ENCODE measurements around the gene CRIP1.

Gene CRIP1

GRCh38 chr14:105461903-105462302 is 24.8 kb upstream of the CRIP1 start:
- Histone ChIP-seq H3K18ac (ENCODE audit: low read depth in 1 of 2, low read length in 2 of 2) (no peak overlapping the region), H2BK5ac (ENCODE audit: low read depth, low read length, poor library complexity, severe bottlenecking) (no peak overlapping the region), H3K27ac (ENCODE audit: low read length, poor library complexity, severe bottlenecking) (no peak overlapping the region)

GRCh38 chr14:105464501-105464900 is 22.2 kb upstream of the CRIP1 start:
- H3K4me2 ChIP-seq (ENCODE audit: low read length, poor library complexity, severe bottlenecking): no peak overlapping the region
- no peak overlapping the region for H2BK12ac ChIP-seq (ENCODE audit: low read length in 2 of 2)
- H3K36me3 ChIP-seq (ENCODE audit: control insufficient read depth in 1 of 2, insufficient read depth in 2 of 2, low read depth in 1 of 2, low read length in 2 of 2): peaks cover 52 to 93% of the 10 kb centered on the region in 2 experiments
- DNase-seq: no peak
- H3K18ac ChIP-seq (ENCODE audit: low read depth in 1 of 2, low read length in 2 of 2): no peak overlapping the region
- no peak overlapping the region for H3K4ac ChIP-seq (ENCODE audit: low read depth in 1 of 2, low read length in 2 of 2)
- H4K91ac ChIP-seq (ENCODE audit: low read length): no peak overlapping the region
- H2BK120ac ChIP-seq (ENCODE audit: low read depth, low read length): no peak overlapping the region
- H3K27ac ChIP-seq (ENCODE audit: low read length, poor library complexity, severe bottlenecking): no peak overlapping the region
- no peak overlapping the region for H2AK5ac ChIP-seq (ENCODE audit: low read length, severe bottlenecking)
- peaks cover 13% of the 10 kb centered on the region for H3K79me1 ChIP-seq (replicated peaks; ENCODE audit: low read length, poor library complexity, severe bottlenecking)
- 92% methylated on average over 33 of the region's 33 CpGs for WGBS
- H3K27me3 ChIP-seq (ENCODE audit: control insufficient read depth in 1 of 2, insufficient read depth in 1 of 2, low read length in 2 of 2): no peaks in the 10 kb centered on the region
- H3K4me1 ChIP-seq (ENCODE audit: control insufficient read depth, insufficient read depth, low read depth, low read length): peaks cover 44% of the 10 kb centered on the region
- no peak overlapping the region for H4K8ac ChIP-seq (ENCODE audit: low read length)
- no peak overlapping the region for H3K9ac ChIP-seq (ENCODE audit: low read length)
- no peaks in the 10 kb centered on the region for H3K9me3 ChIP-seq (ENCODE audit: control insufficient read depth, low read length)
- no peak overlapping the region for H2BK15ac ChIP-seq (ENCODE audit: low read depth, poor library complexity, severe bottlenecking)
- H3K14ac ChIP-seq (ENCODE audit: low read length in 2 of 2): no peak overlapping the region
- H2BK5ac ChIP-seq (ENCODE audit: low read depth, low read length, poor library complexity, severe bottlenecking): no peak overlapping the region
- no peak overlapping the region for H3K4me3 ChIP-seq (ENCODE audit: insufficient read depth in 1 of 2, low read depth in 1 of 2, low read length in 2 of 2)
- H3K23ac ChIP-seq (ENCODE audit: low read length in 2 of 2): no peak overlapping the region
- H2AFZ ChIP-seq (ENCODE audit: low read depth, low read length): no peak overlapping the region

More at GRCh38 chr14:105461903-105462302, 24.8 kb upstream of the CRIP1 start:
- Histone ChIP-seq H4K91ac (ENCODE audit: low read length) (no peak overlapping the region), H2BK12ac (ENCODE audit: low read length in 2 of 2) (no peak overlapping the region), H3K4ac (ENCODE audit: low read depth in 1 of 2, low read length in 2 of 2) (no peak overlapping the region), H2AK5ac (ENCODE audit: low read length, severe bottlenecking) (no peak overlapping the region), H3K27me3 (ENCODE audit: control insufficient read depth in 1 of 2, insufficient read depth in 1 of 2, low read length in 2 of 2) (no peaks in the 10 kb centered on the region), H3K9ac (ENCODE audit: low read length) (no peak overlapping the region), H3K36me3 (ENCODE audit: control insufficient read depth in 1 of 2, insufficient read depth in 2 of 2, low read depth in 1 of 2, low read length in 2 of 2) (peaks cover 48 to 87% of the 10 kb centered on the region in 2 experiments), H3K14ac (ENCODE audit: low read length in 2 of 2) (no peak overlapping the region), H2BK120ac (ENCODE audit: low read depth, low read length) (no peak overlapping the region), H3K4me1 (ENCODE audit: control insufficient read depth, insufficient read depth, low read depth, low read length) (peaks cover 23% of the 10 kb centered on the region), H4K8ac (ENCODE audit: low read length) (no peak overlapping the region), H2AFZ (ENCODE audit: low read depth, low read length) (no peak overlapping the region), H3K23ac (ENCODE audit: low read length in 2 of 2) (no peak overlapping the region), H3K4me2 (ENCODE audit: low read length, poor library complexity, severe bottlenecking) (no peak overlapping the region), H3K4me3 (ENCODE audit: insufficient read depth in 1 of 2, low read depth in 1 of 2, low read length in 2 of 2) (no peak overlapping the region), H2BK15ac (ENCODE audit: low read depth, poor library complexity, severe bottlenecking) (no peak overlapping the region), H3K9me3 (ENCODE audit: control insufficient read depth, low read length) (no peaks in the 10 kb centered on the region), H3K79me1 (replicated peaks; ENCODE audit: low read length, poor library complexity, severe bottlenecking) (peaks cover 25% of the 10 kb centered on the region)
- WGBS: 97% methylated on average over 18 of the region's 18 CpGs
- DNase-seq: no peak

DNA sequence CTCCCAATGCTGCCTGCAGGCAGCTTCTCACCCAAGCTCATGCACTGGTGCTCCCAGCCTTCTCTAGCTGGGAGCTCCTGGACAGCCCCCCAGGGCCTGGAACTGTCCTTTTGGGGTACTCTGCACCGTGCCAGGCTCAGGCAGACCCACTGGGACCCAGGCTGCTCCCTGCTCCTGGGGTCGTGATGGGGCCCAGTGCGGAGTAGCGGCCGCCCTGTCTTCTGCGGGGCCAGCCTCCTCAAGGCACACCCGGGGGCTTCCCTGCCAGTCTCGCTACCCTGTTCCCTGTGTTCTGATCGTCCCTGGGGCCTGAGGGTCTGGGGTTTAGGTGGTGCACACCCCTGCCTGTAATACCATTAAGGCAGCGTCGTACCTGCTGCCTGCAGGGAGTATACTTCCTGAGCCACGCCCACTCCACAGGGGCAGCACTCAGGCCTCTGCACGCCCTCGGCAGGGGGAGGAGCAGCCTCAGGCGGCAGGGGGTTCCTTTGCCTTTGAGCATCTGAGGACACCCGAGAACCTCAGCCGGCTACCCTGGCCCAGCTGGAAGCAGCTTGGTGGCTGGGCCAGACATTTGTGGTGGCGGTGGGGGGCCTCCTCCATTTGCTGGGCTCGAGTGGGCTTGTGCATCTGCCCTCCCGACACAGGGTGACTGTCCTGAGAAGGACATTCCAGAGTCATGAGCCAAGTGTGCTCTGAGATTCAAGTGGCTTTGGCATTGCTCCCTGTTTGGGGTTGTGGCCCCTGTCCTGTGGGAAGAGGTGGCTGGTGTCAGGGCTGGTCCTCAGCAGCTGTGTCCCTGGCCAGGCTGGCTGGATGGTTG is 21.3 kb upstream of the CRIP1 start:
- H2BK120ac ChIP-seq (ENCODE audit: low read depth, low read length): no peak overlapping the region
- peak overlapping the region in 1 of 2 experiments; percentile 11 for H3K18ac ChIP-seq (ENCODE audit: low read depth in 1 of 2, low read length in 2 of 2)
- H3K79me1 ChIP-seq (replicated peaks; ENCODE audit: low read length, poor library complexity, severe bottlenecking): peaks cover 13% of the 10 kb centered on the region
- H3K4ac ChIP-seq (ENCODE audit: low read depth in 1 of 2, low read length in 2 of 2): no peak overlapping the region
- H3K27me3 ChIP-seq (ENCODE audit: control insufficient read depth in 1 of 2, insufficient read depth in 1 of 2, low read length in 2 of 2): no peaks in the 10 kb centered on the region
- peak overlapping the region in 1 of 2 experiments; percentile 58 for H3K14ac ChIP-seq (ENCODE audit: low read length in 2 of 2)
- no peak overlapping the region for H3K23ac ChIP-seq (ENCODE audit: low read length in 2 of 2)
- no peak overlapping the region for H2BK12ac ChIP-seq (ENCODE audit: low read length in 2 of 2)
- H3K9ac ChIP-seq (ENCODE audit: low read length): no peak overlapping the region
- no peak overlapping the region for H2AK5ac ChIP-seq (ENCODE audit: low read length, severe bottlenecking)
- no peak overlapping the region for H2BK5ac ChIP-seq (ENCODE audit: low read depth, low read length, poor library complexity, severe bottlenecking)
- H3K4me3 ChIP-seq (ENCODE audit: insufficient read depth in 1 of 2, low read depth in 1 of 2, low read length in 2 of 2): no peak overlapping the region
- H2BK15ac ChIP-seq (ENCODE audit: low read depth, poor library complexity, severe bottlenecking): no peak overlapping the region
- H4K8ac ChIP-seq (ENCODE audit: low read length): no peak overlapping the region
- H4K91ac ChIP-seq (ENCODE audit: low read length): peak overlapping the region; percentile 32
- no peak overlapping the region for H2AFZ ChIP-seq (ENCODE audit: low read depth, low read length)
- peak; percentile 57 for DNase-seq
- WGBS: 67% methylated on average over 20 of the region's 20 CpGs
- H3K27ac ChIP-seq (ENCODE audit: low read length, poor library complexity, severe bottlenecking): peak overlapping the region; percentile 28
- peaks cover 52% of the 10 kb centered on the region for H3K4me1 ChIP-seq (ENCODE audit: control insufficient read depth, insufficient read depth, low read depth, low read length)
- H3K36me3 ChIP-seq (ENCODE audit: control insufficient read depth in 1 of 2, insufficient read depth in 2 of 2, low read depth in 1 of 2, low read length in 2 of 2): peaks cover 55 to 97% of the 10 kb centered on the region in 2 experiments
- H3K9me3 ChIP-seq (ENCODE audit: control insufficient read depth, low read length): no peaks in the 10 kb centered on the region
- no peak overlapping the region for H3K4me2 ChIP-seq (ENCODE audit: low read length, poor library complexity, severe bottlenecking)

- no peak for DNase-seq
- Histone ChIP-seq H4K91ac (ENCODE audit: low read length) (peak overlapping the region; percentile 13), H3K4ac (ENCODE audit: low read depth in 1 of 2, low read length in 2 of 2) (no peak overlapping the region), H3K79me1 (replicated peaks; ENCODE audit: low read length, poor library complexity, severe bottlenecking) (peaks cover 7% of the 10 kb centered on the region), H3K4me3 (ENCODE audit: insufficient read depth in 1 of 2, low read depth in 1 of 2, low read length in 2 of 2) (no peak overlapping the region), H3K4me2 (ENCODE audit: low read length, poor library complexity, severe bottlenecking) (no peak overlapping the region), H3K9me3 (ENCODE audit: control insufficient read depth, low read length) (no peaks in the 10 kb centered on the region), H3K27me3 (ENCODE audit: control insufficient read depth in 1 of 2, insufficient read depth in 1 of 2, low read length in 2 of 2) (no peaks in the 10 kb centered on the region), H2AFZ (ENCODE audit: low read depth, low read length) (no peak overlapping the region), H3K18ac (ENCODE audit: low read depth in 1 of 2, low read length in 2 of 2) (no peak overlapping the region), H2BK5ac (ENCODE audit: low read depth, low read length, poor library complexity, severe bottlenecking) (no peak overlapping the region), H2BK15ac (ENCODE audit: low read depth, poor library complexity, severe bottlenecking) (no peak overlapping the region), H3K23ac (ENCODE audit: low read length in 2 of 2) (no peak overlapping the region), H3K14ac (ENCODE audit: low read length in 2 of 2) (no peak overlapping the region), H3K27ac (ENCODE audit: low read length, poor library complexity, severe bottlenecking) (no peak overlapping the region), H2BK120ac (ENCODE audit: low read depth, low read length) (no peak overlapping the region), H3K4me1 (ENCODE audit: control insufficient read depth, insufficient read depth, low read depth, low read length) (peaks cover 63% of the 10 kb centered on the region), H3K9ac (ENCODE audit: low read length) (no peak overlapping the region), H2AK5ac (ENCODE audit: low read length, severe bottlenecking) (no peak overlapping the region), H3K36me3 (ENCODE audit: control insufficient read depth in 1 of 2, insufficient read depth in 2 of 2, low read depth in 1 of 2, low read length in 2 of 2) (peaks cover 43 to 94% of the 10 kb centered on the region in 2 experiments), H2BK12ac (ENCODE audit: low read length in 2 of 2) (no peak overlapping the region), H4K8ac (ENCODE audit: low read length) (no peak overlapping the region)
- WGBS: 95% methylated on average over 52 of the region's 53 CpGs
Observed at GRCh38 chr14:105466531-105467248, 20.0 kb upstream of the CRIP1 start.

All from mesenchymal stem cell (in vitro differentiated cells and primary cell).